Kidney epithelial cell (primary cell): ENCODE data around the gene MMP26. TPM values are rescaled to one million over a fixed set of nuclear protein-coding genes. Genes with fewer than 3 reads are reported as not detected.

Source experiments
- DNase-seq: peaks from one replicate; pipeline ENCODE4 v3.0.0-alpha.2; 2010; ENCODE audit warnings: low read depth
- H3K27me3 ChIP-seq: 2 replicates; pipeline ENCODE4 v1.6.0; 2011; ENCODE audit warnings: low read length; ENCODE audit not compliant: control insufficient read depth, insufficient read depth
- H3K36me3 ChIP-seq: 2 replicates; pipeline ENCODE4 v1.5.1; 2011; ENCODE audit warnings: low read length; ENCODE audit not compliant: control insufficient read depth, insufficient read depth
- H3K4me3 ChIP-seq: 2 replicates; pipeline ENCODE4 v1.5.1; 2011; ENCODE audit warnings: low read depth, mild to moderate bottlenecking, control low read depth, low read length
- total RNA-seq: library from RNA; depleted of rRNA; stranded (reverse); fragments of >200 nt; gene quantifications from 2 replicates; pipeline ENCODE4 v1.2.3, GENCODE V29; 2015
- TF ChIP-seq, protein P1 (sequence below): IDR thresholded peaks from 2 replicates; pipeline ENCODE4 v1.5.1; 2011; ENCODE audit warnings: mild to moderate bottlenecking, moderate library complexity, low read length, control low read depth, inconsistent platforms; ENCODE audit not compliant: insufficient read depth, poor library complexity, severe bottlenecking

MMP26 gene
- total RNA-seq: not detected in 2 replicates

- no peak within 1 kb of the TSS for H3K4me3 ChIP-seq
- H3K36me3 ChIP-seq: no peaks in the 10 kb centered on the region
- TF ChIP-seq, protein P1, sequence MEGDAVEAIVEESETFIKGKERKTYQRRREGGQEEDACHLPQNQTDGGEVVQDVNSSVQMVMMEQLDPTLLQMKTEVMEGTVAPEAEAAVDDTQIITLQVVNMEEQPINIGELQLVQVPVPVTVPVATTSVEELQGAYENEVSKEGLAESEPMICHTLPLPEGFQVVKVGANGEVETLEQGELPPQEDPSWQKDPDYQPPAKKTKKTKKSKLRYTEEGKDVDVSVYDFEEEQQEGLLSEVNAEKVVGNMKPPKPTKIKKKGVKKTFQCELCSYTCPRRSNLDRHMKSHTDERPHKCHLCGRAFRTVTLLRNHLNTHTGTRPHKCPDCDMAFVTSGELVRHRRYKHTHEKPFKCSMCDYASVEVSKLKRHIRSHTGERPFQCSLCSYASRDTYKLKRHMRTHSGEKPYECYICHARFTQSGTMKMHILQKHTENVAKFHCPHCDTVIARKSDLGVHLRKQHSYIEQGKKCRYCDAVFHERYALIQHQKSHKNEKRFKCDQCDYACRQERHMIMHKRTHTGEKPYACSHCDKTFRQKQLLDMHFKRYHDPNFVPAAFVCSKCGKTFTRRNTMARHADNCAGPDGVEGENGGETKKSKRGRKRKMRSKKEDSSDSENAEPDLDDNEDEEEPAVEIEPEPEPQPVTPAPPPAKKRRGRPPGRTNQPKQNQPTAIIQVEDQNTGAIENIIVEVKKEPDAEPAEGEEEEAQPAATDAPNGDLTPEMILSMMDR: no peak
- no peak for DNase-seq
- no peaks in the 10 kb centered on the region for H3K27me3 ChIP-seq
These were observed at the start of gene MMP26 for GRCh38 chr11:4704054-4704789. TSS of gene MMP26 (plus strand) at chr11:4704784.

DNA sequence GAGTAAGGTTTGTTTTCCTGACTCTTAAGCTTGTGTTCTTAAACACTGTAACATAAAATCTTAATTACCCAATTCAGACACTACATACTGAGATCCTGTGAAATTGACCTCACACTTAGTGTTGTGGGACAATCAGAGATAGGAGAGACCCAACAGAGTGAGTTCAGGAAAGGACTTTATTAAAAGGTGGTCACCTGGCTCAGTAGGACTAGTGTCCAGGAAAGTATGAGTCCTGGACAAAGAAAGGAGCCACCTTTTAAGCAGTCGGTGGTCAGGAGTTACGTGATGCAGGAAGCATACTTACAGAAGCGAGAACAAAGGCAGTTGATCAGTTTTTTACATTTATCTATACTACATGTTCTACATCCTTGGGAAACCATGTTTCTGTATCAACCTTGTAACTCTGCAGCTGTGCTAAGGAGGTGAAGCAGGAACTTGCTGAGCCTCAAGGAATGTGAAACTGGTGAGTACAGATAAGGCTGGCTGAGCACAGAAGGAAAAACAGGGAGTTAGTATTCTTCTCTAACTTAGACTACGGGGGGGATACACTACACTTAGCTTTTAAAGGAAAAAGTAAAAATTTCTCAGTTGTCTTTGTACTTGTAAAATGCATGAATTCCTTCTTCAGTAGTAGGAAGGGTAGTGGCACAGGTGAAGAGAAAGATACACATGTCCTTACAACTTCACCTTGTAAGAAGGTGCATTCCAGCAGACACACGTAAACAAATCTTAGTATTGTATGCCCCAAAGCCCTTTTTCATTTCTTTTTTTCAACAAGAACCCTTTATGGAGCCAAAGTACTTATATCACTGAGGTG is 45.7 kb upstream of the MMP26 start:
- Histone ChIP-seq H3K36me3 (no peaks in the 10 kb centered on the region), H3K4me3 (no peak overlapping the region), H3K27me3 (no peaks in the 10 kb centered on the region)
- no peak for DNase-seq
- TF ChIP-seq, protein P1: no peak

- TF ChIP-seq, protein P1: no peak
- H3K36me3 ChIP-seq: no peaks in the 10 kb centered on the region
- no peak for DNase-seq
- no peaks in the 10 kb centered on the region for H3K27me3 ChIP-seq
- H3K4me3 ChIP-seq: no peak overlapping the region
These were observed 41.7 kb upstream of the MMP26 start for GRCh38 chr11:4662876-4663275.

DNA sequence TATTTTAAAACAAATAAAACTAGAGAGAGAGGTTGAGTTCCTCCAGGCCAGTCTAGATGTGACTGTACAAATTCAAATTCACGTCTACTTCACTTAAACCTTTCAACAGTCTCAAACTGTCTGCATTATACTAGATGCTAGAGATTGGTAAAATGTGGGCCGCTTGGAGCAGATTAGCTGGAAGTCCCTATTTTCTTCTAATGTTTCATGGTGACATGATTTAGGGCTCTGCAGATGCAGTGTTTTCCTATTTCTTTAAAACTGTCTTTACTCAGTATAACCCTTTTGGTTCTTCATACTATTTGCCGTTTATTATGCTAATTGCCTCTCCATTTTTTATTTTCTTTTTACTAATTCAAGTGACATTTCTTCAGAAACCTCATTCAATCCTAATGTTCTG is 40.4 kb upstream of the MMP26 start:
- H3K4me3 ChIP-seq: no peak overlapping the region
- TF ChIP-seq, protein P1: no peak
- no peaks in the 10 kb centered on the region for H3K27me3 ChIP-seq
- no peak for DNase-seq
- H3K36me3 ChIP-seq: no peaks in the 10 kb centered on the region

- TF ChIP-seq, protein P1: no peak
- DNase-seq: no peak
These were observed 39.8 kb upstream of the MMP26 start for GRCh38 chr11:4664786-4665185.

DNA sequence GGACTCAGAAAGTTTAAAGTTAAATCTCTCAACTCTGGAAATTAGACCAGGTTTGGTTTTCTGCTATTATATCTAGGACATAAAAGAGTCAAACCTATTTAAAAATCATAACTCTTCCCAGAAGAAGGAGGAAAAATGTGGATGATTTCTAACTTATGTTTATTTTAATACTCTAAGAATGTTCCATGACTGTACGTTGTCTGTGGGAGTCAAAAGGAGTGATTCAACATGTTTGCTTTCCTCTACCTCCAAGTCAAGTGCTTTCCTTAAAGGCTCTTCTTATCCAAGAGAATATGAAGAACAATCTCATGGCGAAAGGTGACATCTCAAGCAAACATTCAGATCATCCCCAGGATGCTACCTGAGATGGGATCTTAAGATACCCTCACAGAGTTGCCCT is 39.2 kb upstream of the MMP26 start:
- TF ChIP-seq, protein P1: no peak
- H3K36me3 ChIP-seq: no peaks in the 10 kb centered on the region
- H3K27me3 ChIP-seq: no peaks in the 10 kb centered on the region
- H3K4me3 ChIP-seq: no peak overlapping the region
- no peak for DNase-seq

More at GRCh38 chr11:4664786-4665185, 39.8 kb upstream of the MMP26 start:
- Histone ChIP-seq H3K36me3 (no peaks in the 10 kb centered on the region), H3K4me3 (no peak overlapping the region), H3K27me3 (no peaks in the 10 kb centered on the region)
